SH-SY5Y (cell line): ENCODE data around the gene OR6P1.

ENCODE experiments used
- GATA2 ChIP-seq: IDR thresholded peaks from 2 replicates; pipeline ENCODE4 v1.6.1; 2011; ENCODE audit warnings: mild to moderate bottlenecking, low read depth, low read length
- GATA3 ChIP-seq: IDR thresholded peaks from 2 replicates; pipeline ENCODE4 v1.6.1; 2011; ENCODE audit warnings: low read depth, mild to moderate bottlenecking, low read length, moderate library complexity

- TF ChIP-seq GATA2: no peak
- no peak for TF ChIP-seq GATA3
Observed at GRCh38 chr1:158552296-158552695, 18.1 kb downstream of the OR6P1 start.
